Endothelial cell of umbilical vein (primary cell): ENCODE data around the gene SNX12. TPM values are rescaled to one million over a fixed set of nuclear protein-coding genes. Genes with fewer than 3 reads are reported as not detected.

Experiments
- BruUV-seq: library from RNA; stranded (reverse); fragments of 400-500 nt; replicated peaks from 2 replicates; lab custom pipeline; 2021; lab: Mats Ljungman, UMichigan
- CTCF ChIA-PET: fragments of 300-600, 350-600 bp; sonication (Branson Sonifier 250); formaldehyde crosslinking; loops from one replicate; lab custom pipeline; 2021; ENCODE audit warnings: antibody characterized with exemption, inconsistent platforms; lab: Charles Lee
- POLR2A ChIA-PET: fragments of 300-600, 350-600 bp; sonication (Branson Sonifier 250); formaldehyde crosslinking; loops from one replicate; lab custom pipeline; 2021; ENCODE audit warnings: antibody characterized with exemption, inconsistent platforms; lab: Charles Lee
- DNase-seq: peaks from one replicate; pipeline ENCODE4 v3.0.0-alpha.2; 2011; ENCODE audit warnings: low read depth, low spot score
- FAIRE-seq: peaks from 2 replicates; lab custom pipeline; 2011; peaks lifted over from hg19 to GRCh38; lab: Jason Lieb, UNC
- H2AFZ ChIP-seq: 2 replicates; pipeline ENCODE4 v1.6.0; 2012; ENCODE audit warnings: low read depth, low read length, control low read depth, inconsistent platforms
- H3K27ac ChIP-seq: 2 replicates; pipeline ENCODE4 v1.5.1; 2011; ENCODE audit warnings: low read depth, mild to moderate bottlenecking, control low read depth, low read length, moderate library complexity; ENCODE audit not compliant: insufficient read depth
- H3K27me3 ChIP-seq, 2 experiments: 2 replicates each; pipeline versions ENCODE4 v1.6.0 to v1.6.1; 2011; ENCODE audit warnings: low read length in 2 of 2, mixed read lengths in 1 of 2; ENCODE audit not compliant: control insufficient read depth in 2 of 2, insufficient read depth in 2 of 2
- H3K36me3 ChIP-seq, 2 experiments: 2 replicates in 1 of 2; 3 replicates in 1 of 2; pipeline ENCODE4 v1.5.1; 2011; ENCODE audit warnings: low read length in 2 of 2, mild to moderate bottlenecking in 1 of 2, moderate library complexity in 1 of 2; ENCODE audit not compliant: control insufficient read depth in 2 of 2, insufficient read depth in 2 of 2; ENCODE audit errors: extremely low read depth in 1 of 2
- H3K4me1 ChIP-seq: 3 replicates; pipeline ENCODE4 v1.5.1; 2011; ENCODE audit warnings: mild to moderate bottlenecking, low read length; ENCODE audit not compliant: control insufficient read depth, insufficient read depth; ENCODE audit errors: extremely low read depth
- H3K4me2 ChIP-seq: 2 replicates; pipeline ENCODE4 v1.6.1; 2011; ENCODE audit warnings: low read length, control low read depth, mixed read lengths; ENCODE audit not compliant: insufficient read depth
- H3K4me3 ChIP-seq, 3 experiments: fragments of 200-600 bp in 1 of 3; sonication (generic), shearing (Covaris generic) in 1 of 3; replicated peaks in 1 of 3; 2 replicates each; pipeline ENCODE4 v1.5.1; 2011 to 2016; ENCODE audit warnings: control low read depth in 3 of 3, low read length in 3 of 3, mild to moderate bottlenecking in 2 of 3, inconsistent platforms in 1 of 3, low read depth in 1 of 3, moderate library complexity in 1 of 3; ENCODE audit not compliant: insufficient read depth in 1 of 3
- H3K79me2 ChIP-seq: 2 replicates; pipeline ENCODE4 v1.6.0; 2012; ENCODE audit warnings: low read length, inconsistent platforms; ENCODE audit not compliant: control insufficient read depth, insufficient read depth
- H3K9ac ChIP-seq: replicated peaks from 2 replicates; pipeline ENCODE3; 2011; ENCODE audit warnings: low read length, control low read depth; ENCODE audit not compliant: insufficient read depth; ENCODE audit errors: extremely low read depth
- H3K9me1 ChIP-seq: replicated peaks from 3 replicates; pipeline ENCODE4 v1.6.0; 2011; ENCODE audit warnings: mild to moderate bottlenecking, low read length; ENCODE audit not compliant: control insufficient read depth, insufficient read depth; ENCODE audit errors: extremely low read depth
- H3K9me3 ChIP-seq: replicated peaks from 2 replicates; pipeline ENCODE4 v1.5.1; 2012; ENCODE audit warnings: low read length, inconsistent platforms; ENCODE audit not compliant: control insufficient read depth, insufficient read depth
- H4K20me1 ChIP-seq: replicated peaks from 2 replicates; pipeline ENCODE3; 2011; ENCODE audit warnings: mild to moderate bottlenecking, low read length; ENCODE audit not compliant: control insufficient read depth, insufficient read depth; ENCODE audit errors: extremely low read depth
- CTCF ChIP-seq, 2 donors: IDR thresholded peaks; 1 replicate in 1 of 2; 2 replicates in 1 of 2; pipeline ENCODE4 v1.5.1; 2011; ENCODE audit warnings: low read length in 2 of 2, mild to moderate bottlenecking in 2 of 2, moderate library complexity in 2 of 2, control low read depth in 1 of 2, inconsistent platforms in 1 of 2, low read depth in 1 of 2; ENCODE audit not compliant: insufficient read depth in 1 of 2; ENCODE audit errors: extremely low read depth in 1 of 2
- EZH2 ChIP-seq: IDR thresholded peaks from 2 replicates; pipeline ENCODE4 v1.6.1; 2012; ENCODE audit warnings: borderline replicate concordance, low read depth, mild to moderate bottlenecking, moderate library complexity, low read length, inconsistent platforms; ENCODE audit not compliant: severe bottlenecking
- FOS ChIP-seq: IDR thresholded peaks from 2 replicates; pipeline ENCODE4 v1.6.1; 2011; ENCODE audit warnings: mild to moderate bottlenecking, low read length, moderate library complexity, borderline replicate concordance; ENCODE audit not compliant: insufficient read depth
- GATA2 ChIP-seq: IDR thresholded peaks from 2 replicates; pipeline ENCODE4 v1.7.0; 2011; ENCODE audit warnings: low read depth, mild to moderate bottlenecking, moderate library complexity, mixed read lengths, low read length; ENCODE audit not compliant: insufficient read length, insufficient read depth
- JUN ChIP-seq: IDR thresholded peaks from 2 replicates; pipeline ENCODE4 v1.6.1; 2011; ENCODE audit warnings: borderline replicate concordance, low read depth; ENCODE audit not compliant: insufficient read length, insufficient read depth
- MAX ChIP-seq: IDR thresholded peaks from 2 replicates; pipeline ENCODE4 v1.6.1; 2011; ENCODE audit not compliant: insufficient read depth, insufficient read length
- MYC ChIP-seq: IDR thresholded peaks from one replicate; pipeline ENCODE4 v1.6.1; 2011; ENCODE audit warnings: mild to moderate bottlenecking, low read depth, low read length
- POLR2A ChIP-seq: IDR thresholded peaks from 2 replicates; pipeline ENCODE4 v1.6.1; 2012; ENCODE audit warnings: low read depth, mild to moderate bottlenecking, control low read depth, low read length
- POLR2AphosphoS5 ChIP-seq: IDR thresholded peaks from 2 replicates; pipeline ENCODE4 v1.6.1; 2012; ENCODE audit warnings: low read depth, mild to moderate bottlenecking, control low read depth, low read length, moderate library complexity; ENCODE audit not compliant: insufficient read depth
- dilution Hi-C: fragments of 300-500 bp; cut with MboI; formaldehyde crosslinking; loops from one replicate; pipeline ENCODE4 v1.15.0; 2019; ENCODE audit warnings: low sequenced_read_pairs; ENCODE audit not compliant: extremely low pct_ligation_motif_present
- intact Hi-C: fragments of 100-400 bp; cut with micrococcal nuclease; formaldehyde crosslinking; loops from one replicate; pipeline ENCODE4 v1.10.0; 2022
- polyA plus RNA-seq, 4 experiments: library from polyadenylated mRNA; depleted of rRNA in 3 of 4; stranded (reverse) in 3 of 4; unstranded in 1 of 4; fragments of >200 nt; gene quantifications; 2 replicates each; pipeline versions ENCODE4 v1.2.1 to v1.2.3, GENCODE V29; 2011 to 2012; ENCODE audit warnings: missing spikeins in 1 of 4
- total RNA-seq: library from RNA; stranded (reverse); gene quantifications from 2 replicates; pipeline ENCODE4 v1.2.3, GENCODE V29; 2021

SNX12 gene
- total and polyA plus RNA-seq, 2 donors (not counting 3 experiments of a cell fraction or from before 2014, with no cell fraction given), result 85.4 to 90.6 TPM

- no peak overlapping the region for H3K4me2 ChIP-seq
- H3K36me3 ChIP-seq, result no peaks in the 10 kb centered on the region
- H3K9me3 ChIP-seq, result no peaks in the 10 kb centered on the region
- DNase-seq (no peak), FAIRE-seq (no peak)
- no peaks in the 10 kb centered on the region for H3K9me1 ChIP-seq
- POLR2A ChIA-PET, result no interaction called here
- peaks cover 6% of the 10 kb centered on the region for H3K4me1 ChIP-seq
- TF ChIP-seq EZH2, result no peak
- TF ChIP-seq CTCF (IDR thresholded peaks at IDR 0.05; ENCODE audit: extremely low read depth in 1 of 2, insufficient read depth in 1 of 2, low read depth in 1 of 2, low read length in 2 of 2), result no peak
- no peak for TF ChIP-seq POLR2A
- no peak for TF ChIP-seq MYC
- no peak for TF ChIP-seq FOS
- no peak for TF ChIP-seq MAX
- TF ChIP-seq POLR2AphosphoS5, result no peak
- no peak for TF ChIP-seq JUN
- TF ChIP-seq GATA2, result no peak
- dilution Hi-C loops (no loop called here), intact Hi-C loops (no loop called here)
- H3K79me2 ChIP-seq, result no peaks in the 10 kb centered on the region
- H2AFZ ChIP-seq, result no peak overlapping the region
- H3K4me3 ChIP-seq, result no peak overlapping the region
- BruUV-seq, result no TSS peak
- CTCF ChIA-PET, result interaction anchor here (1.5 to 1.6 kb wide), 2 partner anchors 17 to 28 kb away, joined by 5 to 7 read pairs; partner anchors contain the start of gene MED12
- H3K27me3 ChIP-seq, result peaks cover 0 to 1% of the 10 kb centered on the region in 2 experiments
- no peak overlapping the region for H3K27ac ChIP-seq
- no peaks in the 10 kb centered on the region for H4K20me1 ChIP-seq
- H3K9ac ChIP-seq, result no peak overlapping the region
Measured at GRCh38 chrX:71100581-71101505, 32.7 kb upstream of the SNX12 start.
